ENCODE measurements around the gene TMEM131L. TPM values are rescaled to one million over a fixed set of nuclear protein-coding genes. Genes with fewer than 3 reads are reported as not detected.

TMEM131L gene
- total RNA-seq, 1 experiment from 2014 or later, result 14.6 TPM

DNA sequence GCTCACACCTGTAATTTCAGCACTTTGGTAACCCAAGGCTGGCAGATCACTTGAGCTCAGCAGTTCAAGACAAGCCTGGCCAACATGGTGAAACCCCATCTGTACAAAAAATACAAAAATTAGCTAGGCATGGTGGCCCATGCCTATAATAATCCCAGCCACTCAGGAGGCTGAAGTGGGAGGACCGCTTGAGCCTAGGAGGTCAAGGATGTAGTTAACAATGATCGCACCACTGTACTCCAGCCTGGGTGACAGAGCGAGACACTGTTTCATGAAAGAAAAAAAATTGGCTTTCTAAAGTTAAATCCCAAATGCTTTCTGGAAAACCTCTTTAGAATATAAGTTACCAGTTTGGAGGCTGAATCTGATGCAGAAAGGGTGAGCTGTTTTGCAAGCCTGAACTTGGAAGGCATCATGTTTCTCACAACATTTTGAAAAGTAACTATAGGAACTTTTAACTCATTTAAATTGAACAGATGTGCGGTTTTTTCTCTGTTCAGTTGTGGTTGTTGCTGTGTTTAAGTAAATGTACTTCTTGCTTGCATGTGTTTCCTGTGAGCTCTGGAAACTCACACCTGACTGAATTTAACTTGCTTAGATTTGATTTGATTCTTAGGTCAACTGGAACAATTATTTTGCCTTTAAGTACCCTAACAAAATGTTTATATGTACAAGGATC lies 39.8 kb upstream of the TMEM131L start:
- WGBS (ENCODE audit: extremely low coverage, insufficient read length, low lambda C conversion rate), result no CpG with 5 or more reads among the region's 4 CpGs
- Histone ChIP-seq H3K23me2 (ENCODE audit: insufficient read length, low read depth, low read length, poor library complexity, severe bottlenecking) (no peaks in the 10 kb centered on the region), H3K4me1 (ENCODE audit: insufficient read depth, low read length) (no peaks in the 10 kb centered on the region), H3K27me3 (ENCODE audit: insufficient read depth, low read length) (no peaks in the 10 kb centered on the region), H4K20me1 (ENCODE audit: control insufficient read depth, insufficient read depth, insufficient read length) (no peaks in the 10 kb centered on the region), H3K4me2 (ENCODE audit: insufficient read depth, insufficient read length, low read length) (no peak overlapping the region), H2AK5ac (ENCODE audit: insufficient read length, low read length) (no peak overlapping the region), H3K79me2 (ENCODE audit: insufficient read depth, low read length) (no peaks in the 10 kb centered on the region), H3K79me1 (ENCODE audit: insufficient read depth, low read depth, low read length, poor library complexity, severe bottlenecking) (no peaks in the 10 kb centered on the region), H2BK20ac (ENCODE audit: low read depth, low read length, poor library complexity, severe bottlenecking) (no peak overlapping the region), H2BK15ac (ENCODE audit: low read depth, low read length) (no peak overlapping the region), H2BK12ac (ENCODE audit: insufficient read length, low read depth, low read length) (no peak overlapping the region), H3T11ph (ENCODE audit: low read length) (no peak overlapping the region), H4K5ac (ENCODE audit: insufficient read length, low read depth, low read length) (no peak overlapping the region), H3K14ac (ENCODE audit: insufficient read depth, low read length) (no peak overlapping the region), H3K9ac (ENCODE audit: extremely low read depth, insufficient read length, low read length) (no peak overlapping the region), H3K56ac (ENCODE audit: insufficient read length, low read depth, low read length) (no peak overlapping the region), H2BK120ac (ENCODE audit: low read depth, low read length, poor library complexity, severe bottlenecking) (no peak overlapping the region), H3K18ac (ENCODE audit: insufficient read length, low read depth, low read length) (no peak overlapping the region), H3K23ac (ENCODE audit: insufficient read length, low read depth, low read length) (no peak overlapping the region), H4K91ac (ENCODE audit: insufficient read length, low read depth, low read length) (no peak overlapping the region), H3K9me3 (ENCODE audit: control insufficient read depth, low read depth, low read length) (no peaks in the 10 kb centered on the region), H4K8ac (replicated peaks; ENCODE audit: insufficient read length, low read depth, low read length) (no peak overlapping the region), H3K4ac (ENCODE audit: low read depth, low read length) (no peak overlapping the region), H3K27ac (ENCODE audit: insufficient read length, low read depth, low read length) (no peak overlapping the region), H2BK5ac (ENCODE audit: insufficient read length, low read length) (no peak overlapping the region), H2AFZ (ENCODE audit: low read length) (no peak overlapping the region)
- H3K27me3 Mint-ChIP-seq (ENCODE audit: low read depth), result no peaks in the 10 kb centered on the region
- no peak for DNase-seq
- no peak overlapping the region for H3K27ac Mint-ChIP-seq
- no peak overlapping the region for H3K4me3 Mint-ChIP-seq
- no peaks in the 10 kb centered on the region for H3K4me1 Mint-ChIP-seq
- H3K36me3 Mint-ChIP-seq (ENCODE audit: insufficient read depth in 1 of 3, low read depth in 3 of 3), result no peaks in the 10 kb centered on the region
- H3K9me3 Mint-ChIP-seq, result no peaks in the 10 kb centered on the region
- TF ChIP-seq, protein P1, sequence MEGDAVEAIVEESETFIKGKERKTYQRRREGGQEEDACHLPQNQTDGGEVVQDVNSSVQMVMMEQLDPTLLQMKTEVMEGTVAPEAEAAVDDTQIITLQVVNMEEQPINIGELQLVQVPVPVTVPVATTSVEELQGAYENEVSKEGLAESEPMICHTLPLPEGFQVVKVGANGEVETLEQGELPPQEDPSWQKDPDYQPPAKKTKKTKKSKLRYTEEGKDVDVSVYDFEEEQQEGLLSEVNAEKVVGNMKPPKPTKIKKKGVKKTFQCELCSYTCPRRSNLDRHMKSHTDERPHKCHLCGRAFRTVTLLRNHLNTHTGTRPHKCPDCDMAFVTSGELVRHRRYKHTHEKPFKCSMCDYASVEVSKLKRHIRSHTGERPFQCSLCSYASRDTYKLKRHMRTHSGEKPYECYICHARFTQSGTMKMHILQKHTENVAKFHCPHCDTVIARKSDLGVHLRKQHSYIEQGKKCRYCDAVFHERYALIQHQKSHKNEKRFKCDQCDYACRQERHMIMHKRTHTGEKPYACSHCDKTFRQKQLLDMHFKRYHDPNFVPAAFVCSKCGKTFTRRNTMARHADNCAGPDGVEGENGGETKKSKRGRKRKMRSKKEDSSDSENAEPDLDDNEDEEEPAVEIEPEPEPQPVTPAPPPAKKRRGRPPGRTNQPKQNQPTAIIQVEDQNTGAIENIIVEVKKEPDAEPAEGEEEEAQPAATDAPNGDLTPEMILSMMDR (conservative IDR thresholded peaks at IDR 0.05), result no peak

Data from H9 (cell line).